Ramos (cell line): ENCODE results near the gene NLGN1.
"Not testable (repeated sequence)": the region's sequence is repeated elsewhere in the genome, so short reads cannot be mapped to it uniquely, and the experiment has no call there.

ENCODE experiments used
- in situ Hi-C: fragments of 300-500 bp; cut with MboI; formaldehyde crosslinking; loops from one replicate; pipeline ENCODE4 v1.14.3; 2022; ENCODE audit warnings: low sequenced_read_pairs; ENCODE audit not compliant: unreplicated experiment

NLGN1 gene

DNA sequence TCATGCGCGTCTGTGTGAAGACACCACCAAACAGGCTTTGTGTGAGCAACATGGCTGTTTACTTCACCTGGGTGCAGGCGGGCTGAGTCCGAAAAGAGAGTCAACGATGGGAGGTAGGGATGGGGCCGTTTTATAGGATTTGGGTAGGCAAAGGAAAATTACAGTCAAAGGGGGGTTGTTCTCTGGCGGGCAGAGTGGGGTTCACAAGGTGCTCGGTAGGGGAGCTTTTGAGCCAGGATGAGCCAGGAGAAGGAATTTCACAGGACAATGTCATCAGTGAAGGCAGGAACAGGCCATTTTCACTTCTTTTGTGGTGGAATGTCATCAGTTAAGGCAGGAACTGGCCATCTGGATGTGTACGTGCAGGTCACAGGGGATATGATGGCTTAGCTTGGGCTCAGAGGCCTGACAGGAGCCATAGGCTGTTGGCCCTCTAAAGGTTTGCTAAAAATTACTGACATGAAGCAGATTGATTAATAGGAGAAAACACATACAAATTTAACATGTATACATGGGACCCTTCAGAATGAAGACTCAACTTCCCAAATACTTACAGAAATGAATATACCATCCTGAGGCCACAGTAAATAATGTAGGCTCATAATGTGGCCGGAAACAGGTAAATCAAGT lies 834.6 kb downstream of the NLGN1 start:
- in situ Hi-C loops: not testable (repeated sequence)

DNA sequence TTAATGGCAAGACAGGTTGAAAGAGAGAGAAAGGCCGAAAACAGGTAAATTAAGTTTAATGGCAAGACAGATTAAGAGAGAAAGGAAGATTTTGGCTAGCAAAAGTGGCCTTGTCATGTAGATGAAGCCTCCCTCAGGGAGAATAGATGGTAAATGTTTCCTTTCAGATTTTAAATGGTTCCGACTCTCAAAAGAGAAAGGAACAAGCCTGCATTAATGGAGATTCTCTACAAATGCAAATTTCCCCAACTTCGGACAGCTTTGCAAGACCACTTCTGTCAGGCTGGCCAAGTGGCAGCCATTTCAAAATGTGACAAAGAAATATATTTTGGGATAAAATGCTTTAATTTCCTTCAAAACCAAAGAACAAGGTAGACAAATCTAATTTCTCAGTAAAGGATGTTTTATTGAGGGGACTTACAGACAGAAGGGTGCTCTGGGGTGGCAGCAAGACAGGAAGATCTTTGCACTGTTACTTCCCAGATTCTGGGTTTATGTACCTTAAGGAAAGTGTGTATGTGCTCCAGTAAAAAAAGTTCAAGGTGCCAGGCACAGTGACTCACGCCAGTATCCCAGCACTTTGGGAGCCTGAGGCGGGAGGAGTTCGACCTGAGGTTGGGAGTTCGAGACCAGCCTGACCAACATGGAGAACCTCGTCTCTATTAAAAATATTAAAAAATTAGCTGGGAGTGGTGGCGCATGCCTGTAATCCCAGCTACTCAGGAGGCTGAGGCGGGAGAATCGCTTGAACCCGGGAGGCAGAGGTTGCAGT lies 835.3 kb downstream of the NLGN1 start:
- in situ Hi-C loops: no loop called here

DNA sequence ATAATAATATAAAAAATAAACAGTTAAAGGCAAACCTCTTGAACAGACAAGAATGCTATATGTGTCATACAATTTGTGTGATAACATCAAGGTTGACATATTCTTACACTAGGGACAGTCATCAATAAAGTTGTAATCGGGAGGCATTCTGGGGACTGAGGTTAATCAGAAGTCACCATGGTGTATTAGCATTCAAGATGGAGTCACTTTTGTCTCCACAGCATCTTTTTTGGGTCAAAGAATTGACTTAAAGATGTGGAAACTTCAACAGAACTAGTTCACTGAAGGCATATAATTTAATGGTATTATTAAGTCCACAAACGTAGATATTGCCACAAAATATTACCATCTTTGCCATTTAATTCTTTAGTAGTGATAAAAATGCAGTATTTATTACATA lies 836.0 kb downstream of the NLGN1 start:
- in situ Hi-C loops: no loop called here

DNA sequence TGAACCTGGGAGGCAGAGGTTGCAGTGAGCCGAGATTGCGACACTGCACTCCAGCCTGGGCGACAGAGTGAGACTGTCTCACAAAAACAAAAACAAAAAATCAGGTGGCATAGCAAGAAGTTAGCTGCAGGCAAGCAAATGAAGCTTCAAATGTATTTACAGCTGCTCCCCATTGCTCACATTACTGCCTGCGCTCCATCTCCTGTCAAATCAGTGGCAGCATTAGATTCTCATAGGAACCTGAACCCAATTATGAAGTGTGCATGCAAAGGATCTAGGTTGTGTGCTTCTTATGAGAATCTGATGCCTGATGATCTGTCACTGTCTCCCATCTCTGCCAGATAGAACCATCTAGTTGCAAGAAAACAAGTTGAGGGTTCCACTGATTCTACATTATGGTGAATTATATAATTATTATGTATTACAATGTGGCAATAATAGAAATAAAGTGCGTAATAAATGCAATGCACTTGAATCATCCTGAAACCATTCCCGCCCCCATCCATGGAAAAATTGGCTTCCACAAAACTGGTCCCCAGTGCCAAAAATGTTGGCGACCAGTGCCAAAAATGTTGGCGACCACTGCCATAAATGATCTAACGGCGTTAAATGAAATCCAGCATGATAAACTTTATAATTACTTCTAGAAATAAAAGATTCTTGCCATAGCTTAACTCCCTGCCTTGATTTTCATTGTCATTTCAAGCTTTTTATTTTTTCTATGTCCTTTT lies 844.9 kb downstream of the NLGN1 start:
- in situ Hi-C loops: no loop called here

DNA sequence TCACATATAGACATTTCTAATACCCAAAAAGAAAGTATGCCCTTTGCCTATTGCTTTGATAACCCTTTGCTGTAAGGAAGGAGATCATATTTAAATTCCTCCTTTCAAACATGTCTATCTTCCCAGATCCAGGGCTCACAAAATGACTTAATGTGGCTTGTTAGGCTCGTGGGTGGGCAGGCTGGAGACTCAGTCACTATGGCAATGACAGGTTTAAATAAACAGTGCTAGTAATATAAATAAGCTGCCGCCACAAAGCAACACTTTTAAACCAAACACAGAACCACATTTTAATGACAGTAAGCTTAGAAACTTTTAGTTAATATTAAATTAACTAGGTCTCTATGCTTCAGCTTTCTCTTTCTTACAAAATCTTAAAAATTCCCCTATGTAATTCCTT lies 845.6 kb downstream of the NLGN1 start:
- in situ Hi-C loops: no loop called here

DNA sequence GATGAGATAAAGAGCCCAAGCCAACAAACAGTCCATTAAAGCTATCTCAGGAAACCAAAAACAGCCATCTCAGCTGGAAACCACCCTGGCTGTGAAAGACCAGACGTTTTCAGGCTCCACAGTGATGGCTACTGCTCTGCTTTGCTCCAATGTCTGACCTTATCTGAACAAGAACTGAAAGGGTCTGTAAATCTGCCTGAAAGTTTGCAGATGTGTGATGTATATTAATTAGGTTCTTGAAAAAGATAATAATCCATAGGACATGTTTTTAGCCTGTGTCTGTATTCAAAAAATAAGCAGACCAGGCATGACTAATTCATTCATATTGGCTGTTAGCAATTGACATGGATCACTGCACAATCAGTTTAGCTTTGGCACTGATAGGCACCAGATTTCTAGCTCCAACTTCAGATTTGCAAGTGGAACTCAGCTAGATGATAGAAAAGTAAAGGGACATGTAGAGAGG lies 850.2 kb downstream of the NLGN1 start:
- in situ Hi-C loops: no loop called here

DNA sequence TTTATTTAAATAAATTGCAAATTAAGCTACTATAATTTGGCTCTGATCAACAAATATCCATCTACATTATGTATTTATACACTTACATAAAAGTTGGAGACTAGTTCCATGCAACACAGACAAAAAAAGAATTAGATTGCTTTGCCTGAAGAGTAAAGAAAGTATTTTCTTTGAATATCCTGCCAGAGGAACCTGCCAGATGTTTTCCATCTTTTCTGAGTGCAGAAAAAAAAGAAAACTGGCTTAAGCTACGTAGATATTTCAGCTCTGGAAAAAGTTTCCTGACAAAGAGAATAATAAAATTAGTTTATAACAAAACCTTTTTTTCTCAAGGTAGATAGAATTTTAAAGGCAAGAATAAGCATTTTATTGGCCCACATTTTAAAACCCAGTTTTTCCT lies 854.1 kb downstream of the NLGN1 start:
- in situ Hi-C loops: no loop called here

DNA sequence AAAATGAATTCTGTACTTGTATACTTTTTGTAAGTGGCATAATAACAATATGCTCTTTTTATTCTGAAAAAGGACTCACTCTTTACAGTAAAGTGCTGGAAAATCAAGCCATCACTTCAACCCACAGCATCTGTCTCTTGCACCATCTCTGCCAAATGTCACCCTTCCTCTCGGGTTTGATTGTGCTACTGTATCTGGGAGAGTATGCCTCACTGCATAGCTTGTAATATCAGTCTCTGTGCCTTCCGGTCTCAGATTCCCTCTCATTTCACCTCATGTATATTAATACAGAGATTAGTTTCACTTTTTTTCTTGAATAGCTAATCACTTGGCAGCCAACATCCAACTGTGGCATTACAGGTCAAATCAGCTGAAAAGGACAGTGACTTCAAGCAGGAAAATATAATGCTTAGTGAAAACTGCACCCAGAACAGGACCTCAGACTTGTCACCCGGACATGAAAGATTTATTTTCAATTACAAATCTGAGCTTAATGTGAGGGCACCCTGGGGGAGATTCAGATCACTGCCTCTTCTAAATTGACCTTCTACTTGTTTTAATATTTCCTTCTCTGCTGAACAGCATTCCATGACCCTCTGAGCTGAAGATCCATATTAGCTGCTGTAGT lies 855.8 kb downstream of the NLGN1 start:
- in situ Hi-C loops: no loop called here

DNA sequence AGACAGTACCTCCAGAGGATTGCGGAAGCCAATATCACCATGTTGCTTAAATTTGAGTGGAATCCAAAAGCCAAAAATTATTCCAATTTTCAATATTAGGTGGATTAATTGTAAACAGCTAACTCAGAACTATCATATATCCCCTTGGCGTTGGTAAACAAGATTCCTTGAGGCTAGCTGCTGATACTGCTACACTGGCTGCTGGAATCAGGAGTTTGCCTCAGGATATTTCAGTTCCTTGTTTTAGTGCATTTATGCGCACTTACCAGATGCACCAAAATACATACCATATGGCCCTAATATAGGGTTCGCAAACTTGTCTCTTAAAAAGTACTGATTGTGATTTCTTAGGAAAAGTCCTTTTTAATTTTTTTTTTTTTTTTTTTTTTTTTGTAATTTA lies 856.4 kb downstream of the NLGN1 start:
- in situ Hi-C loops: no loop called here

DNA sequence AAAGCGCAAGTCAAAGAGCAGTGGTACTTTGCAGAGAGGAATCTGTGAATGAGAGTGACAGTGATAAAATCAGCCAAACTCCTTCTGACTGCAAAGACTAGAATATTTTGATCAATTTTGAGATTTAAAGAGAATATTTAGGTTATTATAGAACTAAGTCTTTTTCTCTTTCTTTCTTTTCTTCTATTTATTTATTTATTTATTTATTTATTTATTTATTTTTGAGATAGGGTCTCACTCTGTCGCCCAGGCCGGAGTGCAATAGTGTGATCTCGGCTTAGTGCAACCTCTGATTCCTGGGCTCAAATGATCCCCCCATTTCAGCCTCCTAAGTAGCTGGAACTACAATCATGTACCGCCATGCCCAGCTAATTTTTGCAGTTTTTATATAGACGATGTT lies 857.9 kb downstream of the NLGN1 start:
- in situ Hi-C loops: no loop called here

DNA sequence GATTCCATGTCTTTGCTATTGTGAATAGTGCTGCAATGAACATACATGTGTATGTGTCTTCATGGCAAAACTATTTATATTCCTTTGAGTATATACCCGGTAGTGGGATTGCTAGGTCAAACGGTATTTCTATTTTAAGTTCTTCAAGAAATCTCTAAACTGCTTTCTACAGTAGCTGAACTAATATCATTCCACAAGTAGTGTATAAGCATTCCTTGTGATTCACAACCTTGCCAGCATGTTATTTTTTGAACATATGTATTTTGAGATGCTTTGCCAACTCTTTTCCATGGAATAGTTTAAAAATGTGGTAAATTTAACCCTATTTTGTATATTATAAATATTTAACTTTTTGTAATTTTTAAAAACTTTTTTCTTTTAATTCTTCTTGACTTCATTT lies 868.9 kb downstream of the NLGN1 start:
- in situ Hi-C loops: no loop called here

DNA sequence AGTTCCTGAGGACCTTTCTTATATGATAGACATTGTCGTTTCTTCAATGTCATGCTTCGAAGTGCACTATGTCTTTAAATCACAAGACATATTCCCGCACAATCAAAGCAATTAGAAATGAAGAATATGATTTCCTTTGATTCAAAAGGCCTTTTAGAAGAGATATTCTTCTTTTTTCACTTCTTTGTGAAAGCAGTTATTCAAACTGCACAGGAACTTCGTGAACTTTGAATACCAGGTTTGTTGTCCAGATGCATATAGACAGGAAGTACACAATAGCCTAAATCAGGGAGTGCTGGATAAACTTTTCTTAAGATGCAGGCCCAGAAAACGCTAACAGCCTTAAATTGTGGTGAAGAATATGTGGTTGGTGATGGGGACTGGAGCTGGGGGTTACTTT lies 870.5 kb downstream of the NLGN1 start:
- in situ Hi-C loops: no loop called here

DNA sequence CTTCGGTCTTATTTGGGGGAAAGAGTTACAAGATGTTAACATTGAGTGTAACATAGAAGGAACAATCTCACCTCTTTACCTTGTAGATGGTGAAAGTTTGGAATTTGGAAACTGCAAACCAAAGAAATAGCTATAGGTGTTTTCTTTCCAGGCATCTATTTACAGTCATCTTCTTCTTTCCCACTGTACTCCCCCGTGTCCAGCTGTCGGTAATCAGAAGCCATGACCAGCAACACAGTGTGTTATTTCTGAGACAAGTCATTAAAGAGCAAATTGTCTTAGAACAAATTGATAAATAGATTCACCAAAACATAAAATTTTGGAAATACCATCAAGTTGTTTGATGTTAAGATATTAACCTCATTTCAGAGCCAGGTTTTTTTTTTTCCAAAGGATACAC lies 871.0 kb downstream of the NLGN1 start:
- in situ Hi-C loops: no loop called here

DNA sequence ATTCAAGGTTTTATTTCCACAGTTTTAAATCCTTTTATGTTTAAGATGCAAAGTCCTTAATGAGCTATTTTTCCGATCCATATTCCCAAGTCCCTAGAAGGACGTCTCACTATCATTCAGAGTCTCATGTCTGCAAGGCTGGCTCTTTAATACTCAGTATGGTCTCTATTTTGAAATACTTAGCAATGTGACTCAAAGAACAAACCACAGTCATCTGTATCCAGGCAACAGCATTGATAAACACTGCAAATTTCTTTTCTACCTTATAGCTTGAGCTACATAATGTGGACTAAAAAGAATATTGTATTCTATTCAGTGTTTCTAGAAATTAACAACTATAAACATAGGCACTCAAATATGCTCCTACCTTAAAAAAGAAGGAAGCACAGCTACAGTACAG lies 873.3 kb downstream of the NLGN1 start:
- in situ Hi-C loops: no loop called here

DNA sequence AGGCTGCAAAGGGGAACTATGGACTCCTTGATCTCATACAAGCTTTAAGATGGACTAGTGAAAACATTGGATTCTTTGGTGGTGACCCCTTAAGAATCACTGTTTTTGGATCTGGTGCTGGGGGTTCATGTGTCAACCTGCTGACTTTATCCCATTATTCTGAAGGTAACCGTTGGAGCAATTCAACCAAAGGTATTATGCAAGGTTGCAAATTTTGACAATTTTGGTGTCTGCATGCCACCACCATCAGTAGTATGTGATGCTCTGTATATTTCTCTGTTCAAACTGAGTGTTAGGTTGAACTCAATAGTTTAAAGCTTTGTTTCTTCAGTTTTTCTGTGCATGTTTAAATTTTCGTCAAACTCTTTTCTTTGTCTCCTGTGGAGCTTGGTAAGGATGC lies 877.8 kb downstream of the NLGN1 start:
- in situ Hi-C loops: no loop called here

DNA sequence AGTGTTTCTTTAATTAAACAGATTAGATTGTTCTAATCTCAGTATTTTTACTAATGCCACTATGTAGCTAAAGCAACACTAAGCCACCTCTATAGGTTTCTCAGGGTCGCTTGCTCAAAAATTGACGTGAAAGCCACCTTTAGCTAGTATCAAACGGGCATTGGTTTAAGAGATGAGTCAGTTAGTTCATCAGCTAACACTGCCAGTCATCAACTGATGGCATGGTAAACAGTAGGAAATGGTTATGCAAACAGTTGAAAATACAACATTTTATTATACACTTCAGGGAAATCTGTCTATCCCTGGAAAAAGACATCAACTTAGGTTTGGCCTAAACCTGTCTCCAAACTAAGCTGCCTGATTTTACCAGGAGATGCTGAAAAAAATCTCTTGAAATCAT lies 879.3 kb downstream of the NLGN1 start:
- in situ Hi-C loops: no loop called here

DNA sequence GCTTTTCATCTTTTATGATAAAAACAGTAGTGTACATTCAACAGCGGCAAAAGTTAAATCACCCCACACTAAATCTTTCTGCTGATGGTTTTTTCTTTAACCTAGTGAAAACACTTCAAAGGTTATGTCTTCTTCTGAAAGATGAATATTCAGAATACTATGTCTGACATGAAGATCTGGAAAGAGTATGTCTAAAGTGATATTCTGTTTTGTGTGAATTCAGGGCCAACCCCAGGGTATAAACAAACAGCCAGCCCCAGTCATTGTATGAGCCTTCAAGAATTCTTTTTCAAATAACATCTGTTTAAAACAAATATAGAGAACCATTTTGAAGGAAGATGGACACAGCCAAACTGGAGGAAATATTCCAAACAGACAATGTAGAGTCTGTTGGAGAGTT lies 880.5 kb downstream of the NLGN1 start:
- in situ Hi-C loops: no loop called here

DNA sequence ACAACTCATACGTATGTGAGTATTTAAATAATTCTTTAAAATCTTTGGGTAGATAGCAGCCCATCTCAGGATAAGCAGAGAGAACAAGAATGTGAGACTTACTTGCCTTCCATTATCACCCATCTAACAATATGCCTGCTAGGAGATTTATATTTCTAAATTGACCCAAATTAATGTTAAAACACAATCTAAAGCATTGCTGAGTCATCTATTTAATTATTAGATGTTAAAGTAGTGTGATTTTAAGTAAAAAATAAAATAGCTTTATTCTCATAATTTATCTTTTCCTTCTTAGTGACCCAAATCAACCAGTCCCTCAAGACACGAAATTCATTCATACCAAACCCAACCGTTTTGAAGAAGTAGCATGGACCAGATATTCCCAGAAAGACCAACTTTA lies 882.6 kb downstream of the NLGN1 start:
- in situ Hi-C loops: no loop called here

DNA sequence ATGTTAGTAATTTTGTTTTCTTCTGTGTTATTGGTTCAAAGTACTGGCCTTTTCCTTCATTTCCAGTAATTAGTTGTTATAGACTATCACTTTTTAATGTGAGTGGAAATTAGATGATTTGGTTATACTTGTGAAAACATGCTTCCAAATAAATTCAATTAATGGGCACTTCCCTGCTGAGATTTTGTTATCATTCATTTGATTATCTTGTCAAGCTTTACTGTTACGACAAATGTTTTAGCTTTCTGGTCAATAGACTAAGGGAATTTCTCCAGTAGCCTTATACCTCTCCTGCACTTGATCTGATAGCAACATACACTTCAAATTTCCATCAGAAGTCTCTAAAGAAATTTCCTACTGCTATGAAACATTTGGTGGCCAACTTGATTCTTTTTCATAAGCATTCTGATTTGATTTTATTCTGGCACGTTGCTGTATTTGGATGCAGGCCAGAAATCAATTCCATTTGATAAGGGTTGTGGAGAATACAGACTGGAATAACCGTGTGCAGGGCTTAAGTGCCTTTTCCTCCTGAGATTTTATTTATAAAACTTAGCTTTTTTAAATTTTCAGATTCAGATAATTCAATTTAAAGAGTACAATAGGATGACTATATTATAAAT lies 887.8 kb downstream of the NLGN1 start:
- in situ Hi-C loops: no loop called here

DNA sequence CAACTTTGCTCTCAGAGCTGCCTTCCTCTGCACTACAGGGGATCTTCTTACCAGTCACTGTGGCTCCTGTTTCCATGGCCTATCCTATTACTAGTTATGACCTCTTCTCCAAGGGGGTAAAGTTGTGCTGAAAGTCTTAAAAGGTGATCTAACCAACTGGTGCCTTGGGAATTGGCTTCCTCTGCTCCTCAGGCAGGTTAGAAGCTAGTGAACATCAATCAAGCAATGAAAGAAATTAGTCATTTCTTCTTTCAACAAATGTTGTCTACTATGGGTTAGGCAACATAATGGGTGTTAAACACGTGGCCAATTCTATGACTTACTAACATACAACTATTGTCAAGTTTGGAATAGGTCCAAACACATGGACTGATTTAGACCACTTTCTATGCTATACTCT lies 890.2 kb downstream of the NLGN1 start:
- in situ Hi-C loops: no loop called here

DNA sequence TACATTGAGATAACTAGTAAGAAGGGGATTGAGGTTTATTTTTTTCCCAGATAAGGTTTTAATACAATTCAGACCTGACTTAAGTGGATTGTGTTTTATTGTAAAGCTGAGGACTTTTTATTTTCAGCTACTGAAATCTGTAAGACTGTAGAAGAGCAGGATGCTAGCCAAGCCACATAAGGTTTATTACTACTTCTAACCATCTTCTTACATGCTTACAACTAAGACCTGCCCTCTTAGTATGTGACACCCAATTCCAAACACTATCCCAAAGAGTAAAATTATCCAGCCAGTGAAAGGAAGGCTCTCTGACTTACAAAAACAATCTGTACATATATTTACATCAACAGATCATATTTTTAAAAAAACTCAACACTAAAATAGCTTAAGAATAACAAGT lies 897.1 kb downstream of the NLGN1 start:
- in situ Hi-C loops: no loop called here
